PC-3 (cell line): ENCODE data around the gene PAFAH1B2. TPM values are rescaled to one million over a fixed set of nuclear protein-coding genes. Genes with fewer than 3 reads are reported as not detected.

Source experiments
- ATAC-seq: fragments of 200-7000 bp; cut with Tn5 transposase; 2 replicates; pipeline ENCODE4 v1.9.1; 2020; ENCODE audit warnings: mild to moderate bottlenecking, moderate library complexity
- BruUV-seq: library from RNA; stranded (reverse); fragments of 400-500 nt; replicated peaks from 2 replicates; lab custom pipeline; 2021; lab: Mats Ljungman, UMichigan
- CTCF ChIA-PET: fragments of 300-600 bp; sonication (Branson Sonifier 250); formaldehyde crosslinking; loops from one replicate; lab custom pipeline; 2022; ENCODE audit warnings: antibody characterized with exemption; lab: Charles Lee
- POLR2A ChIA-PET: fragments of 300-600 bp; sonication (Branson Sonifier 250); formaldehyde crosslinking; loops from one replicate; lab custom pipeline; 2022; ENCODE audit warnings: antibody characterized with exemption; ENCODE audit not compliant: unreplicated experiment; lab: Charles Lee
- DNase-seq: peaks from one replicate; pipeline ENCODE4 v3.0.0-alpha.2; 2015
- H2AFZ ChIP-seq: fragments of 300-600 bp; sonication (generic); 2 replicates; pipeline ENCODE4 v1.6.0; 2016; ENCODE audit warnings: antibody characterized with exemption, low read length
- H3F3A ChIP-seq: fragments of 300-600 bp; sonication (generic); one replicate; pipeline ENCODE4 v1.6.0; 2017; ENCODE audit warnings: antibody characterized with exemption, low read length, control low read depth, mild to moderate bottlenecking; ENCODE audit not compliant: unreplicated experiment
- H3K27ac ChIP-seq: fragments of 300-600 bp; sonication (generic); 2 replicates; pipeline ENCODE4 v1.5.1; 2016; ENCODE audit warnings: mild to moderate bottlenecking, low read length
- H3K27me3 ChIP-seq: fragments of 300-600 bp; sonication (generic); 2 replicates; pipeline ENCODE4 v1.6.1; 2016; ENCODE audit warnings: low read length, mixed read lengths
- H3K36me3 ChIP-seq: fragments of 300-600 bp; sonication (generic); 2 replicates; pipeline ENCODE4 v1.6.1; 2016; ENCODE audit warnings: low read depth, mixed run types, low read length, mixed read lengths
- H3K4me1 ChIP-seq: fragments of 300-600 bp; sonication (generic); 2 replicates; pipeline ENCODE4 v1.5.1; 2016; ENCODE audit warnings: low read length; ENCODE audit not compliant: insufficient read depth
- H3K4me2 ChIP-seq: fragments of 300-600 bp; sonication (generic); 2 replicates; pipeline ENCODE4 v1.6.0; 2016; ENCODE audit warnings: low read length
- H3K4me3 ChIP-seq: fragments of 300-600 bp; sonication (generic); 2 replicates; pipeline ENCODE4 v1.5.1; 2016; ENCODE audit warnings: mild to moderate bottlenecking, low read length, mixed read lengths
- H3K79me2 ChIP-seq: fragments of 300-600 bp; sonication (generic); 2 replicates; pipeline ENCODE4 v1.6.1; 2017; ENCODE audit warnings: low read length, mixed read lengths
- H3K9ac ChIP-seq: fragments of 300-600 bp; sonication (generic); 2 replicates; pipeline ENCODE4 v1.6.0; 2016; ENCODE audit warnings: mild to moderate bottlenecking, low read length
- H3K9me2 ChIP-seq: fragments of 300-600 bp; sonication (generic); replicated peaks from 2 replicates; pipeline ENCODE4 v1.6.1; 2016; ENCODE audit warnings: mixed run types, low read length, mixed read lengths
- H3K9me3 ChIP-seq: fragments of 300-600 bp; sonication (generic); 2 replicates; pipeline ENCODE4 v1.6.1; 2016; ENCODE audit warnings: low read length, mixed read lengths
- H4K20me1 ChIP-seq: fragments of 300-600 bp; sonication (generic); 2 replicates; pipeline ENCODE4 v1.6.1; 2016; ENCODE audit warnings: low read length, mixed read lengths
- CTCF ChIP-seq: fragments of 300-600 bp; sonication (generic); conservative IDR thresholded peaks from 2 replicates; pipeline ENCODE4 v1.5.1; 2017; ENCODE audit warnings: antibody characterized with exemption, low read depth, mild to moderate bottlenecking, low read length
- EZH2 ChIP-seq: fragments of 300-600 bp; sonication (generic); IDR thresholded peaks from one replicate; pipeline ENCODE4 v1.6.1; 2017; ENCODE audit warnings: antibody characterized with exemption, mild to moderate bottlenecking, low read length; ENCODE audit not compliant: unreplicated experiment
- EZH2phosphoT487 ChIP-seq: fragments of 300-600 bp; sonication (generic); IDR thresholded peaks from 2 replicates; pipeline ENCODE4 v1.6.1; 2018; ENCODE audit warnings: mild to moderate bottlenecking, antibody characterized with exemption, low read length, borderline replicate concordance
- intact Hi-C: fragments of 100-400 bp; cut with micrococcal nuclease; formaldehyde crosslinking; loops from 2 replicates; pipeline ENCODE4 v1.9.0; 2023
- total RNA-seq: library from RNA; depleted of rRNA; stranded (reverse); fragments of >200 nt; gene quantifications from 2 replicates; pipeline ENCODE4 v1.2.3, GENCODE V29; 2014

The PAFAH1B2 gene
- total RNA-seq, 1 experiment from 2014 or later = 91.6 TPM

GRCh38 chr11:117218133-117218915 is 74.2 kb downstream of the PAFAH1B2 start:
- Histone ChIP-seq H3K9ac (no peak overlapping the region), H3F3A (peaks cover 6% of the 10 kb centered on the region), H3K9me2 (no peaks in the 10 kb centered on the region), H2AFZ (no peak overlapping the region), H3K27me3 (no peaks in the 10 kb centered on the region), H3K4me1 (peaks cover 14% of the 10 kb centered on the region), H3K9me3 (no peaks in the 10 kb centered on the region), H3K4me3 (no peak overlapping the region), H3K36me3 (peaks cover 40% of the 10 kb centered on the region; the same call in 1 of the 2 replicates), H3K79me2 (no peaks in the 10 kb centered on the region), H4K20me1 (no peaks in the 10 kb centered on the region), H3K27ac (no peak overlapping the region), H3K4me2 (no peak overlapping the region)
- ChIA-PET POLR2A (no interaction called here), CTCF (no interaction called here)
- BruUV-seq = no TSS peak
- no peak for DNase-seq
- no peak for TF ChIP-seq EZH2
- no peak for TF ChIP-seq CTCF
- no peak for TF ChIP-seq EZH2phosphoT487
- intact Hi-C loops = no loop called here
- no peak for ATAC-seq

- ChIA-PET POLR2A (no interaction called here), CTCF (no interaction called here)
- intact Hi-C loops = no loop called here
- Histone ChIP-seq H3K27ac (no peak overlapping the region), H3K9me2 (no peaks in the 10 kb centered on the region), H3K9me3 (no peaks in the 10 kb centered on the region), H3K4me3 (no peak overlapping the region), H3F3A (peaks cover 6% of the 10 kb centered on the region), H3K27me3 (no peaks in the 10 kb centered on the region), H3K4me2 (no peak overlapping the region), H3K9ac (no peak overlapping the region), H2AFZ (no peak overlapping the region), H3K4me1 (peaks cover 14% of the 10 kb centered on the region), H3K36me3 (peaks cover 47% of the 10 kb centered on the region; the same call in 1 of the 2 replicates), H4K20me1 (no peaks in the 10 kb centered on the region), H3K79me2 (no peaks in the 10 kb centered on the region)
- no peak for ATAC-seq
- no peak for DNase-seq
- TF ChIP-seq CTCF (no peak), EZH2phosphoT487 (no peak)
- no TSS peak for BruUV-seq
These were observed 74.9 kb downstream of the PAFAH1B2 start for GRCh38 chr11:117219001-117219400.

- Histone ChIP-seq H3K27me3 (no peaks in the 10 kb centered on the region), H3K4me2 (no peak overlapping the region), H3F3A (peaks cover 6% of the 10 kb centered on the region), H3K9me2 (no peaks in the 10 kb centered on the region), H4K20me1 (no peaks in the 10 kb centered on the region), H3K4me3 (no peak overlapping the region), H2AFZ (no peak overlapping the region), H3K9me3 (no peaks in the 10 kb centered on the region), H3K36me3 (peaks cover 46% of the 10 kb centered on the region; the same call in 1 of the 2 replicates), H3K4me1 (peaks cover 14% of the 10 kb centered on the region), H3K9ac (no peak overlapping the region), H3K79me2 (no peaks in the 10 kb centered on the region), H3K27ac (no peak overlapping the region)
- ATAC-seq (no peak), DNase-seq (no peak)
- CTCF ChIA-PET = no interaction called here
- intact Hi-C loops = no loop called here
- TF ChIP-seq EZH2phosphoT487 (no peak), CTCF (no peak), EZH2 (no peak)
- BruUV-seq = no TSS peak
- POLR2A ChIA-PET = no interaction called here
These were observed 75.4 kb downstream of the PAFAH1B2 start for GRCh38 chr11:117219455-117219854.
